ENCODE results near the gene CSMD2.
A peak's percentile ranks its signal among the peaks of the same experiment; 100 is the strongest.

CSMD2 gene

GRCh38 chr1:33660244-33660643, 504.8 kb downstream of the CSMD2 start:
- DNase-seq: no peak

DNA sequence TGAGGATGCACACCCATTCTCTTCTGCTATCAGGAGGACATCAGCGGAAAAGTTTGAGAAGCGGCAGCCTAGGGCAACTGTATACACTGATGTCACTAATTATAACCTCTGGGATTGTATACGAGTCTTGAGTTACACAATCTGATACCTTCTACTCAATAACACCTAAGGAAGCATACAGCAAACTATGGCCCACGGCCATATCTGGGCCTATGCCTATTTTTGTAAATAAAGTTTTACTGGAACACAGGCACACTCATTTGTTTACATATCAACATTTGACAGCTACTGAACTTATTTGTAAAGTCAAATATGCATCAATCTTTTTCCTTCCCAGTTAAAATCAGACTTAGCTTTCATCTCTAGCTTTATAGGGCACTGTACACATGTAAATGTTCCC, 505.4 kb downstream of the CSMD2 start:
- no peak for DNase-seq

- no peak for DNase-seq
These were observed 507.2 kb downstream of the CSMD2 start for GRCh38 chr1:33657833-33658232.

- DNase-seq: no peak
These were observed 508.5 kb downstream of the CSMD2 start for GRCh38 chr1:33656467-33657005.

DNA sequence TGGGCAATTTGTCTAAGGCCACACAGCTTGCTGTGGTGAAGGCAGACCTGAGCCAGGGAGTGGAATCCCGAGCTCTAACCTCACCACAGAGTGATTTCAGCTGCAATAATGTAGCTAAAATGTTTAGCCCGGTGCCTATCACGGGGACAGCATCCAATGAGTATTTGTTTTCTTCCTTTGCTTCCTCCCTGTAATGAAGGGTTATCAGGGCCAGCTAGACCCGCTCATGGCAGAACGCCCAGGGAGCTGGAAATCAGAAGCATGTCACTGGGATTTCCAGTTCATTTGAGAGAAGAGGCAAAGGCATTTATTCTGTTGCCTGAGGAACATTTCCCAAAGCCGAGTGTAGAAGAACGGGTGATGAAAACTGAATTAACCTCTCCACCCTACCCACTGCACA, 509.5 kb downstream of the CSMD2 start:
- no peak for DNase-seq

DNA sequence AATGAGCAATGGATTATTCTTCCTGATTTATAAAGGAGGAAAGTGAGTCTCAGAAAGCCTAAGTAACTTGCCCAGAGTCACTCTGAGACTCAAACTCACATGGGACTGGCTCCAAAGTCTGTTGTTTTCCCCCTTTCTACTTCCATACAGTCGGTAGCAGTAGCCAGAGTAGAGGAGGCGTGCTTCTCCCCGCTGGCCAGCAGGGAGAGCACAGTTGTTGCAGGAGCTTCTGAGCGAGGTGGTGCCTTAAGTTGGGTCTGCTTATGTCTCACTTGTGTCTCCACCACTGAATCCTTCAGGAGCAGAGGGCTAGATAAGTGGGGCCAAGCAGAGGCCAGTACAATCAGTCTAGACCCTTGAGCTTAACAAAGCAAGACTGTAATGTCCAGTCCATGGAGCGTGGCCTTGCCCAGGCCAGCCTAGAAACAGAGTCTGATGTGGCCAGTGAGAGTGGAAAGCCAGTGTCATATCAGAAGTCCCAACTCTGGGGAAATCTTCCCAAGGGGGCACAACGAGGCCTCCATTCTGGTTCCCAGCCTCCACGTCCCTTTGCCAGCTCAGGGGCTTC, 510.7 kb downstream of the CSMD2 start:
- DNase-seq: no peak

- DNase-seq: no peak
These were observed 511.8 kb downstream of the CSMD2 start for GRCh38 chr1:33653226-33653625.

- DNase-seq: no peak
These were observed 514.3 kb downstream of the CSMD2 start for GRCh38 chr1:33650708-33651107.

- DNase-seq: no peak
These were observed 515.3 kb downstream of the CSMD2 start for GRCh38 chr1:33649759-33650158.

DNA sequence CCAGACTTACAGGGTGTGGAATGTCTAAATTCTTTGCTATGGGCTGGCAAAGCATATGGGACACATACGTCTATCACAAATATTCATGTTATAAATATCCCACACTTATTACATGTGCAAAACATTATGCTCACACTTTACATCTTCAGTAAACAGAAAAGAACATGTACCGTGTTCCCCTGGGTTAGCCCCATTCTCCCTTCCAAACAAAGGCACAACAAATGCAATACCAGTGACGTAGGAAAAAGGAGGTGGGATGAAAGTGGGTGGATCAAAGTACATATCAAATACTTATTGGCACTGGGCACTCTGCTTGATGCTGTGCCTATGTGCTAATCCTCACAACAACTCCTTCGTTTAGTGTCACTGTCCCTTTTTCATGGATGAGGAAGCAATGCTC, 521.8 kb downstream of the CSMD2 start:
- DNase-seq: no peak

DNA sequence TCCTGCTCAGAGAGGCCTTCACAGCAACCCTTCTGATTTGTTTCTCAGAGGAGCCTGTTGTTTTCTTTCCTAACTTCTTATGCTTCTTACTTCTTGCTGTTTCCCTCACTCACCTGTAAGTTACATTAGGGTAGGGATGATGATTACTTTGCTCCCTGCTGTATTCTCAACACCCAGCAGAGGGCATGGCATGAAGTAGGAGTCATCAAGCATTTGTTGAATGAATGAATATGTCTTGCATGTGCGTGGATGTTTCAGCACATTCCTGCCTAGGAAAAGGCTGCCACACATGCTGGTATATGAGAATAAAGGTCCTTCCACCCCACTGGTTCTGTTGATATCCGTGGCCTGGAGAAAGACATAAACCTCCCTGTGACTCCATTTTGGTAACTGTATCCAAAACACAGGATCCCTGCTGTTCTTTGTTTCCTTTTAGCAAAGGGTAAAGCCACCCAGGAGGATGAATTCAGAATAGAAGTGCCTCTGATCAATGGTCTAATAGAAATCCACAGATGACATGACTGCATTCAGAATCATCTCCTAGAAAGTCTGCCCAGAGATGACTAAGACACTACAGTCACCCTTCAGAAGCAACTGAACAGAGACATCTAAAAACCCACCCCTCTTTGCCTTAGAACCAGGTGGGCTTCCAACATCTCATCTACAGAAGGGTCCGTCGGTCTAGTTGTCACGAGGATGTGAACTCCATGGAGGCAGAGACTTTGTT, 523.8 kb downstream of the CSMD2 start:
- DNase-seq: no peak

DNA sequence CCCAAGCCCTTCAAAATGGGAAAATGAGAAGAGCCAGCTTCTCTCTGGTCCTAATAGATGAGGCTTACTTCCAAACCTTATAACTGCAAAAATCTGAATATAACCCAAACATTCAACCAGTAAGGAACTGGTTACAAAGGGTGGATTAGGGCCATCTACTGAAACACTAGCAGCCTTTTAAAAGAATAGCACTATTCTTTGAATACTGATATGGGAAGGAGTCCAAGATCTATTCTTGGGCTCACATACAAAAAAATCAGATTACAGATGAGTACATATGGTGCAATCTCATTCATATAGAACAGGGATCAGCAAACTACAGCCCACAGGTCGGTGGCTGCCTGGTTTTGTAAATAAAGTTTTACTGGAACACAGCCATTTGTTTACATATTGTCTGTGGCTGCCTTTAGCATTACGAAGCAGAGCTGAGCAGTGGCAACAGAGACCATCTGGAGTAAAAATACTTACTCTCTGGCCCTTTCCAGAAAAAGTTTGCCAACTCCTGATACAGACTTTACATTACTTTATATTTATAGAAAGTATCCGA, 524.8 kb downstream of the CSMD2 start:
- no peak for DNase-seq

DNA sequence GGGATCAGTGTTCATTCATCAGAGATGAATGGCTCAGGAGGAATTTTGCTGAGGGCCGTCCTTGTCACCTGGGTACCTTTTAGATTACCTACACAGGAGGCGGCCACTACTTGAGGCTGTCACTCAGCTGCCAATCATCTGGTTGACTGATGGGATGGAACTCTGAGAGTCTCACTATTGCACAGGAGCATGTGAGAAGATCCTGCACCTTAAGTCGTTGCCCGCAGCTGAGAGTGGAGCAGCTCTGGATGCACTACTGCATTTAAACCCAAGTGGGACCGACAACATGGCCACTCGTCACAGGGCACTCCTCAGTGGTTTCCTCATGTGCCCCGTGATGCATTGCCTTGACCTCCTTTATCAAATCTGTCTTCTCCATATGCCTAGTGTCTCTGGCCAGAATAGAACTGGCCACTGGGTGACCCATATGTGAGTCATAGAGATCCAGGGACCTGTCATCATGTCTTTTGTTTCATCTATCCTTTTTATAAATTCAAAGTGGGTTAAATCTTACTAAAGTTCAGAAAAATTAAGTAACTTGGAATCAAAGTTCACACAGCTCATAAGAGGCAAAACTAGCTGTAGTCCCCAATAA, 527.1 kb downstream of the CSMD2 start:
- DNase-seq: no peak

- no peak for DNase-seq
These were observed 528.8 kb downstream of the CSMD2 start for GRCh38 chr1:33636209-33636608.

DNA sequence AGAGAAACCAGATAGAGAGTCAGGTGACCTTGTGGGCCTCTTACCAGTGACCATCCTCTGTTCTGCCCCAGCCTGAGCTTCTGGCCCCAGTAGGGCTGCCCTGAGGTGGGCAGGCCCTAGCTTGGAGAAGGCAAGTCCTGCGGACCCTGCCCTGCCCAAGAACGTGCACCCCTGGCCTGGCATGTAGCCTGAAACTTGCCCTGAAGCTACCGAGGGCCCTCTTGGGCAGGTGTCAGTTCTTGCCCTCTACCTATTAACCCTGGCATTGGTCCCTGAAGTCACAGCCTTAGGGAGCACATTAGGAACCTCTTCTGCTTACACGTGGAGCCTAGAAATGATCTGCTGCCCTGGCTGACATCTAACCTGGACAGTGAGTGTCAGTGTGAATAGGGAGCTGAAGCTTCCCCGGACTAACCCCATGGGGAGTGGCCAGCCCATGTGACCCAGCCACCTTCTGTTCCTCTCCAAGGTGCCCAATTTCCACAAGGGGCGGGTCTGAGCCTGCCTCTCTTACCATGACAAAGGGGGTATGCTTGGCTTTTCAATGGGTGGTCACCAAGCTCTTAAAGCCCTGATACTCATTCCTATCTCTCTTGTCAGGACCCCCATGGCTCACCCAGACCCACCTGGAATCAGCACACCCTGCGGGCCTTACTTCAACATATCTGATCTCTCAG, 529.6 kb downstream of the CSMD2 start:
- no peak for DNase-seq

DNA sequence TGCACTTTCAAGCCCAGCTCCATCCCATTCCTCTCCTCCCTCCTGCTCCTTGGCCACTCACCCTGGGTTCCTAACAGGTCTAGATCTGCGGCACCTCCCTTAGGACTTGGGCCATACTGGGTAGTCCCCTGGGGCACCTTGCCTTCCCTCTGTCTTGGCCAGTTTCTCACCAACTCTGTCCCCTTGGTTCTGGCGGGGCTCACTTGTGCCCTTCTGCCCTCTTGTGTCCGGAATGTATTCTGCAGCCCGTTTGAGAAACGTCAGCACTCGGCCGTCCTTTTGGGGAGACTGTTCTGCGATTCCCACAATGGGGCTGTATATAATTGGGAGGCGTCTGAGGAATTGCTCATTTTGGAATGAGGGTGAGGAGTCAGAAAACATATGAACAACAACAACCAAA, 530.2 kb downstream of the CSMD2 start:
- peak; percentile 45 for DNase-seq

DNA sequence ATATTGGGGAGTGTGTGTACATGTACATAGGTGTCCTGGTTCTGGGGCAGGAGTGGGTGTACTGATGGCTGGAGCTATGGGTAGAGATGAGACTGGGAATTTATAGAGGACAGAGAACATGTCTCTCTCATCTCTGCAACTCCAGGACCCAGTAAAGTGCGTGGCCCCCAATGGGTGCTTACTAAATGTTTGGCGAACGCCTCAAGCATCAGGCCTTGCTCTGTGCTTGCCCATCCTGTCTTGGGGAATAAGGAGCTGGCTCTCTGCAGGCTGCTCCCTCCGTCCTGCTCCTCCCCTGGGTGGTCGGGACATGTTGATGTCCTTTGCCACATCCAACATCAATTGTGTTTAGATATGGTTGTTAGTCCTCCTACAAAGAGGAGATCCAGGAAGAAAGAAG, 530.9 kb downstream of the CSMD2 start:
- no peak for DNase-seq

- DNase-seq: peak; percentile 96
These were observed 531.8 kb downstream of the CSMD2 start for GRCh38 chr1:33633019-33633801.

DNA sequence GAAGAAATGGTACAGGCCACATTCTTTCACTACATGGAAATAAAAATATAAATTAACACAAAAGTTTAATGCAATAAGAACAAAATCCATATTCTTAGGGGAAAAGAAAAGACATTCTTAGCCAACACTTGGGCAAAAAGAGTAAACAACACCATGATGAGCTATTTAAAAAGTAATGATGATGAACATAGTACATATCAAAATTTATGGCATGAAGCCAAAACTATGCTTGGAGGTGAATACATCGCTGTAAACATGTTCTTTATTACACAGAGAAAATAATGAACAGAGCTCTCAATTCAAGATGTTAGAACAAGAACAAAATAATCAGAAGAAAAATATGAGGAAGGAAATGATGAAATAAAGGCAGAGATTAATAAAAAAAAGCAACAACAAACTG, 534.3 kb downstream of the CSMD2 start:
- no peak for DNase-seq

- no peak for DNase-seq
These were observed 538.2 kb downstream of the CSMD2 start for GRCh38 chr1:33626801-33627200.

GRCh38 chr1:33624991-33625870, 539.8 kb downstream of the CSMD2 start:
- DNase-seq: peak; percentile 56
